Measurements from ENCODE around the gene TBL1X.

TBL1X gene

GRCh38 chrX:9593756-9594155 lies 128.9 kb downstream of the TBL1X start:
- DNase-seq, result no peak

- no peak for DNase-seq
Observed at GRCh38 chrX:9595174-9595573, 130.3 kb downstream of the TBL1X start.

GRCh38 chrX:9596837-9597236 lies 132.0 kb downstream of the TBL1X start:
- no peak for DNase-seq

- no peak for DNase-seq
Observed at GRCh38 chrX:9597361-9598035, 132.6 kb downstream of the TBL1X start.

GRCh38 chrX:9598344-9598743 lies 133.5 kb downstream of the TBL1X start:
- DNase-seq, result no peak

- DNase-seq, result no peak
Observed at GRCh38 chrX:9604111-9604907, 139.5 kb downstream of the TBL1X start.

GRCh38 chrX:9604908-9605306 lies 140.0 kb downstream of the TBL1X start:
- no peak for DNase-seq

GRCh38 chrX:9605484-9605883 lies 140.6 kb downstream of the TBL1X start:
- DNase-seq, result no peak

GRCh38 chrX:9606971-9607370 lies 142.1 kb downstream of the TBL1X start:
- DNase-seq, result no peak

GRCh38 chrX:9609499-9609898 lies 144.6 kb downstream of the TBL1X start:
- no peak for DNase-seq

- DNase-seq, result no peak
Observed at GRCh38 chrX:9609987-9610386, 145.1 kb downstream of the TBL1X start.

- no peak for DNase-seq
Observed at GRCh38 chrX:9610771-9611392, 146.0 kb downstream of the TBL1X start.

GRCh38 chrX:9611436-9612145 lies 146.7 kb downstream of the TBL1X start:
- DNase-seq, result no peak

- DNase-seq, result no peak
Observed at GRCh38 chrX:9612146-9612505, 147.3 kb downstream of the TBL1X start.

GRCh38 chrX:9614016-9614415 lies 149.2 kb downstream of the TBL1X start:
- DNase-seq, result no peak

- DNase-seq, result no peak
Observed at GRCh38 chrX:9619133-9619532, 154.3 kb downstream of the TBL1X start.

GRCh38 chrX:9619581-9619980 lies 154.7 kb downstream of the TBL1X start:
- no peak for DNase-seq

GRCh38 chrX:9622128-9622527 lies 157.3 kb downstream of the TBL1X start:
- DNase-seq, result no peak

- DNase-seq, result no peak
Observed at GRCh38 chrX:9626379-9626778, 161.5 kb downstream of the TBL1X start.

GRCh38 chrX:9627922-9628321 lies 163.1 kb downstream of the TBL1X start:
- no peak for DNase-seq

- DNase-seq, result no peak
Observed at GRCh38 chrX:9628779-9629493, 164.1 kb downstream of the TBL1X start.

GRCh38 chrX:9634551-9634950 lies 169.7 kb downstream of the TBL1X start:
- no peak for DNase-seq

GRCh38 chrX:9635368-9635767 lies 170.5 kb downstream of the TBL1X start:
- no peak for DNase-seq

Data from T1000 (cell line).